GM19463 (cell line): Measurements from ENCODE around the gene BMP7.

Experiments used
- ATAC-seq: cut with Tn5 transposase; IDR thresholded peaks from one replicate; pipeline ENCODE4 v1.9.1; 2021; ENCODE audit warnings: mild to moderate bottlenecking, moderate library complexity; ENCODE audit not compliant: unreplicated experiment

BMP7 gene

GRCh38 chr20:57131077-57131476, 135.4 kb downstream of the BMP7 start:
- ATAC-seq, result no peak

- no peak for ATAC-seq
These were observed 136.2 kb downstream of the BMP7 start for GRCh38 chr20:57130160-57130772.

- ATAC-seq, result no peak
These were observed 137.1 kb downstream of the BMP7 start for GRCh38 chr20:57129303-57129702.

DNA sequence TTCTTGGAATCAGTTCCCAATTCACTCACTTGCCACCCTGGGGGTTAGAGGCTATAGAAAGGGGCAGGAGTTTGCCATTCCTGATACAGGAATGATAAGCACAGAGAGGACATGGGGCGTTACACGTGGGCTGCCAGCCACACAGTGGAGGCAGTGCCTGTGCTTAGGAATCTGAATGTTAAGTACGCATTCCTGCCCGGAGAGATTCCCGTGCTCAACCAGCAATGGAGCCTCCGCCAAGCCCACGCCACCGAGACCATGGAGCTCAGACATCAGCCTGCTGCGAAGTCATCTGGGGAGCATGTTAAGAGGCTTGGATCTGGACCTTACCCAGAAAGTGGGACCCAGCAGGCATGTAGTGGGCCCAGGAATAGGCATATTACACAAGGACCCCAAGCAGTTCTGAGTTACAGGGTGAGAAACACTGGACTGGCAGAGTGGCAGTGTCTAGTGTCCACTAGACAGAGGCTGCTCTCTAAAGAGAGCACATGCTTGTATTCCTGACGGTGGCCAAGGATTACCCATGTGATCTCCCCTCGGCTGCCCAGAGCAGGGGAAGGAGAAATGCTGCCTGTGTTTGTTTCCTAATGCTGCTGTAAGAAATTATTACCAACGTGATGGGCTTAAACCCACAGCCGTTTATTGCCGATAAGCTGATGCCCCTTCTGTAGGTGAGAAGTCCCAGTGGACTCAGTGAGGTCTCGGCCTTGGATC, 138.2 kb downstream of the BMP7 start:
- no peak for ATAC-seq

- no peak for ATAC-seq
These were observed 139.9 kb downstream of the BMP7 start for GRCh38 chr20:57126481-57127092.

DNA sequence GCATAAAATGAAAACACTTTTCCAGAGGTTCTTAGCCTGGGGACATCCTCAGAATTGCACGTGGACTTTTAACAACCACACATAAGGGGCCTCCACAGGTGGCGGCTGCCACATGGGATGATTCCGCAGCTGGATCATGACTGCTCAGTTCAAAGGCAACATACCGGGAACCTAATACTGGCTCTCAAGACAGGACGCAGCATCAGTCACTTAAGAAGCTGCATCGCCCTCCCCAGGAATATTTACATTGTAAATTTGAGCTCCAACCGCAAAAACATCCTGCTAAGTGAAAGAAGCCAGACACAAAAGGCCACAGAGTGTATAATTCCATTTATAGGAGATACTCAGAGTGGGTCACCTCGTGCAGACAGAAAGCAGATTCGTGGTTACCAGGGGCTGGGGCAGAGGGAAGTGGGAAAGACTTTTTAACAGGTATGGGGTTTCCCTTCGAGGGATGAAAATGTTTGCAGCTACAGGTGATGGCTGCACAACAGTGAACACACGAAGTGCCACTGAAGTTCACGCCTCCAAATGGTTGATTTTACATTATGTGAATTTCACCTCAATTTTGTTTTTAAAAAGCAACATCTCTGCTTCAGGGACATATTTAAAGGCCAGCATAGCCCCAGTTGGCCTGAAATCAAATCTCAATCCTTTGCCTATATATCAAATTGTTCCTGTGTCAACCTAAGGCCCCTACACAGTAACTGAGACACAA, 141.5 kb downstream of the BMP7 start:
- ATAC-seq, result no peak

DNA sequence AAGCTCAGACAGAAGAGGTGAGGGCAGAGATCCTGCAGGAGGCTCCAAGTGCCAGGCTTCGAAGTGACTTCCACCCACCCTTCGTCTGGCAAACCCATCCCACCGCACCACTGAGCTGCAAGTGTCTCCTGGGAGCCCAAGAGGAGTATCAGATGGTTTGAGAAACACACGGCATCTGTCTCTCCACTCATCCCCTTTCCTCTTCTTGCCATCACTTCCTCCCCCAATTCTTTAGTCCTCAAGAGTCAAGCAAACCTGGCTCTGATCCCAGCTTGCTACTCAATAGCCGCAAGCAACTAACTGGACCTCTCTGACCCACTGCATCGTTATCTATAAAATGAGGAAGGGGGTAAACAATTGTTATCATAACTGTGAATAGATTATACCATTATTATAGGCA, 142.1 kb downstream of the BMP7 start:
- no peak for ATAC-seq

- ATAC-seq, result no peak
These were observed 142.9 kb downstream of the BMP7 start for GRCh38 chr20:57123504-57123903.

GRCh38 chr20:57122536-57123489, 143.6 kb downstream of the BMP7 start:
- no peak for ATAC-seq

DNA sequence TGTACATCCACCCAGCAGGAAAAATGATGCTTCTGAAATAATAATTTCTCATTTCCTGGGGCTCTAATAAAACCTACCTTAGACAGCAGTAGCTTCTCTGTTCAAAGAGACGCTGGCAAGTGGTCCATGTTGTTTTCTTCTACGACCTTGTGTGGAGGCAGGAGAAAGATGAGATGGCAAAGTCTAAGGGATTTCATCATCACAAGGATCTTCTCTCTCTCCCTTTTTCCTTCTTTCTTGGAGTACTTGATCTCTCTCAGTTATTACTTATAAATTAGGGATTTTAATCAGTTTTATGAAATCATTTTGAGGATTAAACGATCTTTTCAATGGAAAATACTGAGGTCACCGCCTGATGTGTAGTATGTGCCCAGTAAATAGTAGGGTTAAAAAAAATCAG, 147.5 kb downstream of the BMP7 start:
- ATAC-seq, result no peak
